A549 (cell line): ENCODE data around the gene MCTP2. TPM values are rescaled to one million over a fixed set of nuclear protein-coding genes. Genes with fewer than 3 reads are reported as not detected.

Experiments
- ATAC-seq, 2 experiments: fragments of 200-7000 bp in 1 of 2; fragments of >200 bp in 1 of 2; cut with Nextera tagmentation in 1 of 2; cut with Tn5 transposase in 1 of 2; 3 replicates each; pipeline versions ENCODE4 v1.8.0 to v1.9.1; 2018 to 2020; ENCODE audit warnings: mild to moderate bottlenecking in 1 of 2, moderate library complexity in 1 of 2
- CTCF ChIA-PET: fragments of 300-600 bp; sonication (Branson Sonifier 250); formaldehyde crosslinking; extraction: SDS; loops from one replicate; lab custom pipeline; 2021; ENCODE audit warnings: antibody characterized with exemption, inconsistent platforms; lab: Yijun Ruan, JAX
- POLR2A ChIA-PET: fragments of 350-600 bp; formaldehyde crosslinking; extraction: SDS; loops from one replicate; lab custom pipeline; 2021; ENCODE audit warnings: antibody characterized with exemption, inconsistent platforms; lab: Yijun Ruan, JAX
- DNase-seq, 2 experiments: peaks; one replicate each; pipeline versions ENCODE4 v3.0.0 to v3.0.0-alpha.2; 2011 to 2016; ENCODE audit warnings: low read depth in 1 of 2, low spot score in 1 of 2
- FAIRE-seq: peaks from 2 replicates; lab custom pipeline; 2011; peaks lifted over from hg19 to GRCh38; lab: Jason Lieb, UNC
- H3K27ac ChIP-seq, 2 experiments: fragments of >200 bp; sonication (Bioruptor Twin); formaldehyde crosslinking; 3 replicates each; pipeline ENCODE4 v1.5.1; 2016 to 2017
- H3K4me1 ChIP-seq: fragments of >200 bp; sonication (Bioruptor Twin); formaldehyde crosslinking; 3 replicates; pipeline ENCODE4 v1.6.1; 2016
- H3K4me2 ChIP-seq: fragments of >200 bp; sonication (Bioruptor Twin); formaldehyde crosslinking; 3 replicates; pipeline ENCODE4 v1.6.1; 2016
- H3K4me3 ChIP-seq: fragments of >200 bp; sonication (Bioruptor Twin); formaldehyde crosslinking; 3 replicates; pipeline ENCODE4 v1.5.1; 2016
- H3K9me3 ChIP-seq: fragments of >200 bp; sonication (Bioruptor Twin); formaldehyde crosslinking; 3 replicates; pipeline ENCODE4 v1.6.1; 2016
- ATOH8 ChIP-seq: fragments of 250-450 bp; sonication (Bioruptor Pico); IDR thresholded peaks from 2 replicates; pipeline ENCODE4 v1.5.0; 2020; ENCODE audit warnings: low read depth, mild to moderate bottlenecking, moderate library complexity
- CBX2 ChIP-seq: fragments of 200-600 bp; sonication (generic); IDR thresholded peaks from 2 replicates; pipeline ENCODE4 v1.6.1; 2016; ENCODE audit warnings: low read depth, mild to moderate bottlenecking, borderline replicate concordance
- CBX8 ChIP-seq: fragments of 200-600 bp; sonication (generic); IDR thresholded peaks from 2 replicates; pipeline ENCODE4 v1.6.1; 2016
- CEBPB ChIP-seq, 2 experiments: fragments of >200 bp in 1 of 2; sonication (Bioruptor Twin) in 1 of 2; formaldehyde crosslinking in 1 of 2; IDR thresholded peaks; 2 replicates each; pipeline ENCODE4 v1.6.1; 2012 to 2016
- CTCF ChIP-seq: fragments of >200 bp; sonication (Bioruptor Twin); formaldehyde crosslinking; IDR thresholded peaks from 3 replicates; pipeline ENCODE4 v1.5.1; 2016
- HOXB13 ChIP-seq: fragments of 250-450 bp; sonication (Bioruptor Pico); IDR thresholded peaks from 2 replicates; pipeline ENCODE4 v1.5.0; 2020; ENCODE audit warnings: low read depth, mild to moderate bottlenecking, moderate library complexity
- MAFK ChIP-seq: fragments of 450-650 bp; IDR thresholded peaks from 2 replicates; pipeline ENCODE4 v1.6.1; 2014; ENCODE audit not compliant: partially characterized antibody
- NPAS2 ChIP-seq: fragments of 250-450 bp; sonication (Bioruptor Pico); IDR thresholded peaks from 2 replicates; pipeline ENCODE4 v1.8.0; 2022; ENCODE audit warnings: mild to moderate bottlenecking, moderate library complexity, borderline replicate concordance
- POLR2AphosphoS2 ChIP-seq: conservative IDR thresholded peaks from 2 replicates; pipeline ENCODE4 v1.6.1; 2012; ENCODE audit warnings: low read length, improper control_type of control experiment, inconsistent platforms
- RAD21 ChIP-seq, 2 experiments: fragments of >200 bp in 1 of 2; sonication (Bioruptor Twin) in 1 of 2; formaldehyde crosslinking in 1 of 2; IDR thresholded peaks in 1 of 2; conservative IDR thresholded peaks in 1 of 2; 2 replicates in 1 of 2; 3 replicates in 1 of 2; pipeline ENCODE4 v1.6.1; 2012 to 2018; ENCODE audit warnings: inconsistent platforms in 1 of 2
- RARB ChIP-seq: fragments of 250-450 bp; sonication (Bioruptor Pico); IDR thresholded peaks from 2 replicates; pipeline ENCODE4 v1.8.0; 2021; ENCODE audit warnings: mild to moderate bottlenecking, moderate library complexity
- REST ChIP-seq: fragments of 200-600 bp; sonication (generic); IDR thresholded peaks from 2 replicates; pipeline ENCODE4 v1.6.1; 2016; ENCODE audit warnings: antibody characterized with exemption, mild to moderate bottlenecking, moderate library complexity
- SMC3 ChIP-seq: fragments of >200 bp; sonication (Bioruptor Twin); formaldehyde crosslinking; IDR thresholded peaks from 3 replicates; pipeline ENCODE4 v1.6.1; 2018; ENCODE audit warnings: inconsistent platforms
- USF2 ChIP-seq: fragments of 450-650 bp; IDR thresholded peaks from 2 replicates; pipeline ENCODE4 v1.6.1; 2014; ENCODE audit warnings: antibody characterized with exemption
- WGBS: methylation state at CpG from one replicate; pipeline ENCODE4 v1.1.6; 2017; ENCODE audit errors: missing lambda C conversion rate; 5-methylcytosine and 5-hydroxymethylcytosine counted together
- polyA plus RNA-seq, 4 experiments: library from polyadenylated mRNA; depleted of rRNA in 3 of 4; stranded (reverse); fragments of >200 nt; fragmentation: RNase III in 1 of 4; extraction: RNeasy Plus Mini Kit Qiagen cat#74134 plus additional on column Dnase treatment in 1 of 4; gene quantifications; 2 replicates in 3 of 4; 3 replicates in 1 of 4; pipeline ENCODE4 v1.2.3, GENCODE V29; 2011 to 2017

MCTP2 gene
- polyA plus RNA-seq, 2 of the 4 experiments (the other 2 are of a cell fraction) = not detected

GRCh38 chr15:94324835-94325767, 93.7 kb downstream of the MCTP2 start (continued):
- TF ChIP-seq ATOH8 (CRISPR knock-in tag) = no peak

- ATAC-seq (peak in 1 of 2 experiments; percentile 73; a peak in 3 of 6 replicates), DNase-seq (peak; percentile 39 to 42), FAIRE-seq (peak; percentile 97)
- TF ChIP-seq CEBPB (IDR thresholded peaks at IDR 0.05) = peak in 1 of 2 experiments; percentile 17; a peak in 1 of 4 replicates
- TF ChIP-seq RAD21 (conservative IDR thresholded peaks at IDR 0.05 in 1 of 2, IDR thresholded peaks at IDR 0.05 in 1 of 2) = peak; percentile 41 to 53; a peak in 3 of 5 replicates
- no peak for TF ChIP-seq CBX2
- TF ChIP-seq CTCF = peak; percentile 56
- peak; percentile 46 for TF ChIP-seq SMC3
- Histone ChIP-seq H3K4me3 (no peak overlapping the region), H3K4me2 (no peak overlapping the region), H3K9me3 (no peaks in the 10 kb centered on the region), H3K27ac (no peak overlapping the region), H3K4me1 (no peaks in the 10 kb centered on the region)
- ChIA-PET POLR2A (no interaction called here), CTCF (interaction anchor here (0.8 to 1.8 kb wide), 4 partner anchors 11 to 1297 kb away, joined by 3 to 4 read pairs (median 4); no protein-coding TSS in a partner anchor)
- 18% methylated on average over 2 of the region's 2 CpGs for WGBS
These were observed 96.1 kb downstream of the MCTP2 start for GRCh38 chr15:94327356-94327936.

- no peak for ATAC-seq
- TF ChIP-seq CBX8 (no peak), REST (no peak), POLR2AphosphoS2 (no peak), MAFK (no peak), HOXB13 (no peak), NPAS2 (CRISPR knock-in tag) (no peak), RARB (CRISPR knock-in tag) (no peak), USF2 (no peak)
- TF ChIP-seq, all 56 proteins: peak for 0
- no peak for FAIRE-seq
- Histone ChIP-seq H3K9me3 (peaks cover 3% of the 10 kb centered on the region; the same call in 1 of the 3 replicates), H3K4me2 (no peak overlapping the region), H3K27ac (no peak overlapping the region), H3K4me1 (no peaks in the 10 kb centered on the region), H3K4me3 (no peak overlapping the region)
- DNase-seq = no peak
- ChIA-PET CTCF (interaction anchor here (4.1 kb wide), 1 partner anchor 8 kb away, joined by 37 read pairs; no protein-coding TSS in a partner anchor), POLR2A (no interaction called here)
- 2% methylated on average over 3 of the region's 3 CpGs for WGBS
These were observed 100.4 kb downstream of the MCTP2 start for GRCh38 chr15:94331731-94332130.
